Epithelial cell of esophagus (primary cell): ENCODE measurements around the gene SPTLC3.

Source experiments
- DNase-seq: peaks from one replicate; pipeline ENCODE4 v3.0.0; 2010; ENCODE audit warnings: low read depth
- H3K4me3 ChIP-seq: 2 replicates; pipeline ENCODE4 v1.5.1; 2011; ENCODE audit warnings: mild to moderate bottlenecking, low read length, control low read depth
- CTCF ChIP-seq: IDR thresholded peaks from 2 replicates; pipeline ENCODE4 v1.5.1; 2011; ENCODE audit warnings: low read depth, mild to moderate bottlenecking, low read length, control low read depth, inconsistent platforms; ENCODE audit not compliant: insufficient read depth; ENCODE audit errors: missing control alignments

SPTLC3 gene

GRCh38 chr20:12966468-12967085, 42.2 kb upstream of the SPTLC3 start:
- peak; percentile 51 for DNase-seq
- TF ChIP-seq CTCF, result peak; percentile 55
- no peak overlapping the region for H3K4me3 ChIP-seq

- TF ChIP-seq CTCF, result no peak
- DNase-seq, result no peak
- no peak overlapping the region for H3K4me3 ChIP-seq
Observed at GRCh38 chr20:12967932-12968331, 40.8 kb upstream of the SPTLC3 start.

- DNase-seq, result no peak
- TF ChIP-seq CTCF, result no peak
- no peak overlapping the region for H3K4me3 ChIP-seq
Observed at GRCh38 chr20:12968472-12968871, 40.3 kb upstream of the SPTLC3 start.

- no peak for TF ChIP-seq CTCF
- H3K4me3 ChIP-seq, result no peak overlapping the region
- peak; percentile 53 for DNase-seq
Observed at GRCh38 chr20:12969071-12969669, 39.6 kb upstream of the SPTLC3 start.

GRCh38 chr20:12970372-12970821, 38.4 kb upstream of the SPTLC3 start:
- H3K4me3 ChIP-seq, result no peak overlapping the region
- peak; percentile 71 for TF ChIP-seq CTCF
- peak; percentile 58 for DNase-seq

GRCh38 chr20:12975833-12976608, 32.8 kb upstream of the SPTLC3 start:
- no peak overlapping the region for H3K4me3 ChIP-seq
- no peak for DNase-seq
- TF ChIP-seq CTCF, result no peak
